Ishikawa (cell line): ENCODE measurements around the gene SFRP2.

ENCODE experiments used
- EGR1 ChIP-seq: IDR thresholded peaks from 2 replicates; pipeline ENCODE4 v1.6.1; 2012
- EP300 ChIP-seq: IDR thresholded peaks from 2 replicates; pipeline ENCODE4 v1.6.1; 2012; ENCODE audit warnings: borderline replicate concordance
- MAX ChIP-seq: IDR thresholded peaks from 2 replicates; pipeline ENCODE4 v1.6.1; 2012
- RAD21 ChIP-seq: IDR thresholded peaks from 2 replicates; pipeline ENCODE4 v1.6.1; 2012; ENCODE audit warnings: low read depth
- REST ChIP-seq: IDR thresholded peaks from 2 replicates; pipeline ENCODE4 v1.6.1; 2012; ENCODE audit warnings: low read depth, mild to moderate bottlenecking
- TCF12 ChIP-seq: IDR thresholded peaks from 2 replicates; pipeline ENCODE4 v1.6.1; 2012; ENCODE audit warnings: low read depth

- no peak for TF ChIP-seq TCF12
- no peak for TF ChIP-seq REST
- no peak for TF ChIP-seq MAX
- TF ChIP-seq RAD21: no peak
- no peak for TF ChIP-seq EGR1
- TF ChIP-seq EP300: no peak
Observed at GRCh38 chr4:153822316-153822715, 33.4 kb upstream of the SFRP2 start.
